ENCODE measurements around the gene TMEM150C. TPM values are rescaled to one million over a fixed set of nuclear protein-coding genes. Genes with fewer than 3 reads are reported as not detected.

Gene TMEM150C
- total RNA-seq, 1 donor from 2014 or later, result 0.95 TPM

DNA sequence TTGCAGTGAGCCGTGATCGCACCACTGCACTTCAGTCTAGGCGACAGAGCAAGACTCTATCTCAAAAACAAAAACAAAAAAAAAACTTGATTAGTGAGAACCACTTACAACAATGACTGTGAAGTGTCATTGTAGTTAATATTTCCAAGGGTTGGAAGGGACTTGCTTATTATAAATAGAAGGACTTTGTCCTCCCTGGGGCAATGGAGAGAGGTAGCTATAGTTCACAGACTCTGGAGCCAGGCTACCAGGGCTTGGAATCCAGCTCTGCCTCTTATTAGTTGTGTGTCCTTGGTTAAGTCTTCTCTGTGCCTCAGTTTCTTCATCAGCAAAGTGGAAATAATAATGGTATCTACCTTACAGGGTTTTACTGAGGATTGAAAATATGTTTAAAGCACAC is 51.6 kb downstream of the TMEM150C start:
- Mint-ChIP-seq H3K4me1 (ENCODE audit: low read depth, unreplicated experiment) (no peaks in the 10 kb centered on the region), H3K27me3 (ENCODE audit: low read depth, unreplicated experiment) (peaks cover 6% of the 10 kb centered on the region), H3K27ac (ENCODE audit: unreplicated experiment) (no peak overlapping the region), H3K4me3 (ENCODE audit: unreplicated experiment) (no peak overlapping the region), H3K9me3 (ENCODE audit: unreplicated experiment) (no peaks in the 10 kb centered on the region), H3K36me3 (ENCODE audit: low read depth, unreplicated experiment) (no peaks in the 10 kb centered on the region)
- H3K4me3 ChIP-seq (ENCODE audit: insufficient read depth, low read depth, low read length), result no peak overlapping the region
- H3K79me2 ChIP-seq (ENCODE audit: insufficient read depth, low read length), result no peaks in the 10 kb centered on the region
- no peak overlapping the region for H3K9ac ChIP-seq (ENCODE audit: low read length)
- H3K36me3 ChIP-seq (ENCODE audit: insufficient read depth, low read length), result no peaks in the 10 kb centered on the region
- DNase-seq (ENCODE audit: low read depth) (no peak), FAIRE-seq (no peak)
- no peak for TF ChIP-seq EZH2 (IDR thresholded peaks at IDR 0.05; ENCODE audit: insufficient read depth, low read length)
- TF ChIP-seq, protein P1, sequence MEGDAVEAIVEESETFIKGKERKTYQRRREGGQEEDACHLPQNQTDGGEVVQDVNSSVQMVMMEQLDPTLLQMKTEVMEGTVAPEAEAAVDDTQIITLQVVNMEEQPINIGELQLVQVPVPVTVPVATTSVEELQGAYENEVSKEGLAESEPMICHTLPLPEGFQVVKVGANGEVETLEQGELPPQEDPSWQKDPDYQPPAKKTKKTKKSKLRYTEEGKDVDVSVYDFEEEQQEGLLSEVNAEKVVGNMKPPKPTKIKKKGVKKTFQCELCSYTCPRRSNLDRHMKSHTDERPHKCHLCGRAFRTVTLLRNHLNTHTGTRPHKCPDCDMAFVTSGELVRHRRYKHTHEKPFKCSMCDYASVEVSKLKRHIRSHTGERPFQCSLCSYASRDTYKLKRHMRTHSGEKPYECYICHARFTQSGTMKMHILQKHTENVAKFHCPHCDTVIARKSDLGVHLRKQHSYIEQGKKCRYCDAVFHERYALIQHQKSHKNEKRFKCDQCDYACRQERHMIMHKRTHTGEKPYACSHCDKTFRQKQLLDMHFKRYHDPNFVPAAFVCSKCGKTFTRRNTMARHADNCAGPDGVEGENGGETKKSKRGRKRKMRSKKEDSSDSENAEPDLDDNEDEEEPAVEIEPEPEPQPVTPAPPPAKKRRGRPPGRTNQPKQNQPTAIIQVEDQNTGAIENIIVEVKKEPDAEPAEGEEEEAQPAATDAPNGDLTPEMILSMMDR (IDR thresholded peaks at IDR 0.05; ENCODE audit: insufficient read depth, low read depth, low read length), result no peak
- H4K20me1 ChIP-seq (ENCODE audit: insufficient read depth, low read length), result no peaks in the 10 kb centered on the region
- no peak overlapping the region for H3K27ac ChIP-seq (ENCODE audit: low read depth, low read length)
- H3K27me3 ChIP-seq (ENCODE audit: insufficient read depth, low read length), result peaks cover 3% of the 10 kb centered on the region
- no peak overlapping the region for H2AFZ ChIP-seq (ENCODE audit: low read depth, low read length)
- no peak overlapping the region for H3K4me2 ChIP-seq (ENCODE audit: low read length)
- no peaks in the 10 kb centered on the region for H3K4me1 ChIP-seq (ENCODE audit: insufficient read depth, low read length)
- no peaks in the 10 kb centered on the region for H3K9me3 ChIP-seq (ENCODE audit: insufficient read depth, low read depth, low read length)

DNA sequence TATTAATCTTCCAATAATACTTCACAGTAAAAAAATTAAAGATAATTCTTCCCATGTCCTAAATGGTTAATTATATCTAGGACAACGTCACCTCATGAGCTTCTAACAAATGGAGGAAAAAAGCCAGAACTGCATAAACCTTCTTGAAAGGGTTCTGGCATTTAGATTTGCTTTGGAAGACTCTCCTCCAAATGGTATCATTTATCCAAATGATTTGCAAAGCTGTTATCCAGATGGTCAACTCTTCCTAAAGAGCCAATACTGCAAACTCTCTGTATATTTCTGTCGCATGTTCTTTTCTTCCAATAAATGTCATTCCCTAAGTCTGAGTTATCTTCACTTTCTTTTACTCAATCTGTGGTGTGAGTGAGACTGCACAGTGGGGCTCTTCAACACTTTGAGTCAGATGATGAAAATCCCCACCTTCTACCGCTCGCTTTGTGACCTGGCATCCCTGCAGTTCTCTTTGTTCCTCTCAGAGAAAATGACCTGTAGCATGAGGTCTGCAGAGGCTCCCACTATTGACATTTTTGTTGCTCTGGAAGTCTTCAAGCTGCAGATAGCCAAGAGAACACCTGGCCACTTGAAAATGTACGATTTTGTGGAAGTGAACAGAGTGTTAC is 52.9 kb downstream of the TMEM150C start:
- Histone ChIP-seq H3K9me3 (ENCODE audit: insufficient read depth, low read depth, low read length) (no peaks in the 10 kb centered on the region), H4K20me1 (ENCODE audit: insufficient read depth, low read length) (no peaks in the 10 kb centered on the region), H3K27me3 (ENCODE audit: insufficient read depth, low read length) (peaks cover 3% of the 10 kb centered on the region), H3K9ac (ENCODE audit: low read length) (no peak overlapping the region), H3K4me1 (ENCODE audit: insufficient read depth, low read length) (no peaks in the 10 kb centered on the region), H3K4me2 (ENCODE audit: low read length) (no peak overlapping the region), H3K36me3 (ENCODE audit: insufficient read depth, low read length) (no peaks in the 10 kb centered on the region), H3K4me3 (ENCODE audit: insufficient read depth, low read depth, low read length) (no peak overlapping the region), H3K79me2 (ENCODE audit: insufficient read depth, low read length) (no peaks in the 10 kb centered on the region), H3K27ac (ENCODE audit: low read depth, low read length) (no peak overlapping the region), H2AFZ (ENCODE audit: low read depth, low read length) (no peak overlapping the region)
- Mint-ChIP-seq H3K27ac (ENCODE audit: unreplicated experiment) (no peak overlapping the region), H3K27me3 (ENCODE audit: low read depth, unreplicated experiment) (peaks cover 6% of the 10 kb centered on the region), H3K36me3 (ENCODE audit: low read depth, unreplicated experiment) (no peaks in the 10 kb centered on the region), H3K9me3 (ENCODE audit: unreplicated experiment) (no peaks in the 10 kb centered on the region), H3K4me3 (ENCODE audit: unreplicated experiment) (no peak overlapping the region), H3K4me1 (ENCODE audit: low read depth, unreplicated experiment) (no peaks in the 10 kb centered on the region)
- no peak for FAIRE-seq
- no peak for DNase-seq (ENCODE audit: low read depth)
- TF ChIP-seq, protein P1 (IDR thresholded peaks at IDR 0.05; ENCODE audit: insufficient read depth, low read depth, low read length), result no peak
- no peak for TF ChIP-seq EZH2 (IDR thresholded peaks at IDR 0.05; ENCODE audit: insufficient read depth, low read length)

DNA sequence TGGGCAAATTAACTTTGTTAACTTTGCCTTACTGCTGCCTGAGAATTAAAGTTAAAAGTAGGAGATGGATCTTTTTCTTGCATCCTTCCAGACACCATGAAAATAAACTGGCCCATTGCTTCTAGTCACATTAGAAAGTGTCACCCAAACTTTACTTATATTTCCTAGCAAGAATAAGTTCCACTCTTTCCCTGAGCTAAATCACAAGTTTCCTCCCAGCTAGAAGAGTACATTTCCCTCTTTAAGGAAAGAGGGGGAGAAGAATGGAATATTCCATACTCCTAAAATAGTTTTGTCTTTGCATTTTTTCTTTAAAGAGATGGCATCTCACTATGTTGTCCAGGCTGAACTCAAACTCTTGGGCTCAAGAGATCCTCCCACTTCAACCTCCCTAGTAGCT is 53.8 kb downstream of the TMEM150C start:
- DNase-seq (ENCODE audit: low read depth) (no peak), FAIRE-seq (no peak)
- H3K9me3 ChIP-seq (ENCODE audit: insufficient read depth, low read depth, low read length), result no peaks in the 10 kb centered on the region
- no peak overlapping the region for H3K4me2 ChIP-seq (ENCODE audit: low read length)
- H3K4me1 ChIP-seq (ENCODE audit: insufficient read depth, low read length), result no peaks in the 10 kb centered on the region
- TF ChIP-seq, protein P1 (IDR thresholded peaks at IDR 0.05; ENCODE audit: insufficient read depth, low read depth, low read length), result no peak
- no peak for TF ChIP-seq EZH2 (IDR thresholded peaks at IDR 0.05; ENCODE audit: insufficient read depth, low read length)
- no peak overlapping the region for H3K4me3 ChIP-seq (ENCODE audit: insufficient read depth, low read depth, low read length)
- Mint-ChIP-seq H3K27me3 (ENCODE audit: low read depth, unreplicated experiment) (peaks cover 2% of the 10 kb centered on the region), H3K4me3 (ENCODE audit: unreplicated experiment) (no peak overlapping the region), H3K4me1 (ENCODE audit: low read depth, unreplicated experiment) (no peaks in the 10 kb centered on the region), H3K27ac (ENCODE audit: unreplicated experiment) (no peak overlapping the region), H3K9me3 (ENCODE audit: unreplicated experiment) (no peaks in the 10 kb centered on the region), H3K36me3 (ENCODE audit: low read depth, unreplicated experiment) (no peaks in the 10 kb centered on the region)
- H3K79me2 ChIP-seq (ENCODE audit: insufficient read depth, low read length), result no peaks in the 10 kb centered on the region
- peaks cover 3% of the 10 kb centered on the region for H3K27me3 ChIP-seq (ENCODE audit: insufficient read depth, low read length)
- no peaks in the 10 kb centered on the region for H3K36me3 ChIP-seq (ENCODE audit: insufficient read depth, low read length)
- no peak overlapping the region for H3K9ac ChIP-seq (ENCODE audit: low read length)
- no peak overlapping the region for H3K27ac ChIP-seq (ENCODE audit: low read depth, low read length)
- no peak overlapping the region for H2AFZ ChIP-seq (ENCODE audit: low read depth, low read length)
- no peaks in the 10 kb centered on the region for H4K20me1 ChIP-seq (ENCODE audit: insufficient read depth, low read length)
